ENCODE measurements around the gene WDR35. TPM values are rescaled to one million over a fixed set of nuclear protein-coding genes. Genes with fewer than 3 reads are reported as not detected.

Gene WDR35
- total RNA-seq, 2 donors from 2014 or later, result 5.0 to 8.3 TPM

DNA sequence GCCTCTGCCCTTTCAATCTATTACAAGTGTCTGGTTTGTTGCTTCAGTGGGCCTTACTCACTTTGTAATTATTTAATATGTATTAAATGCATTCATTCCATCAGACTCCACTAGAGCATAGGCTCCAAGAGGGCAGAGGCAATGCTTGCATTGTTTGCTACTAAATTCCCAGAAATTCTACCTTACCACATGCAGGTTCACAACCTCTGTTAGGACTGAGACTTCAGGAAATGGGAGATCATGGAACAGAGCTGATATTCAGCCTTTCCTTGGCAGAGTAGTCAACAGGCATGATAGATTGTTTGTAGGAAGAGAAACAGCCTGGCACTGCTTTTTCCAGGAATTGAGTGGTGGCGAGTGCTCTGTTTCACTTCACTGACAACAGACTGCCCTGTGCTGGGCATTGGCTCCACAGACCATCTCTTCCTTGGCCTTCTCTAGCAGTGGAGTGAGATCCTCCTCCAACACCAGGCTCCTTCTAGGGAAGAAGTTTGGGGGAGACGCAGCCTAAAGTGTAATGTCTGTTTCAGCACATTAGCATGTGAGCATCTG, 28.8 kb upstream of the WDR35 start:
- ATAC-seq (replicated peaks), result no peak
- H3K36me3 Mint-ChIP-seq (ENCODE audit: low read depth), result no peaks in the 10 kb centered on the region
- no peak overlapping the region for H3K4me3 Mint-ChIP-seq
- no peaks in the 10 kb centered on the region for H3K27me3 Mint-ChIP-seq
- H3K9me3 Mint-ChIP-seq, result peaks cover 17% of the 10 kb centered on the region
- H3K4me1 Mint-ChIP-seq, result no peaks in the 10 kb centered on the region
- H3K27ac Mint-ChIP-seq, result no peak overlapping the region

DNA sequence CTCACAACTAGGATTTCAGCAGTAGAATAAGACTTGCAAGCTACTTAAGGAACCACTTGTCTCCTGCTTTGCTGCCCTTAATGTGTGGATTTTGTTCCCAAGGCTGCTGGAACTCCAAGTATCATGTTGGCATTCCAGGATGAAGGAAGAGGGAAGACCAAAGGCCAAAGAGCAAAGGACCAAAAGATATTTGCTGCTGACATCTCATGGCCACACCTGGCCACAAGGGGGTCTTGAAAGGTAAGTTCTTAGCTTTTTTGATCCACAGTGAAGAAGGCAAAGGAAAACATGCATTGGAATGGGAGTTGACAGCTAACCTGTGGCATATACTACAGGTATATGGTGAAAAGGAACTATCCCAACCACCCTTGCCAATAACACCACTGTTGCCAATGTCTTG, 26.4 kb upstream of the WDR35 start:
- Mint-ChIP-seq H3K36me3 (ENCODE audit: low read depth) (no peaks in the 10 kb centered on the region), H3K4me3 (no peak overlapping the region), H3K4me1 (peaks cover 5% of the 10 kb centered on the region), H3K27ac (no peak overlapping the region), H3K9me3 (peaks cover 10% of the 10 kb centered on the region), H3K27me3 (peaks cover 8% of the 10 kb centered on the region)
- ATAC-seq (replicated peaks), result no peak

DNA sequence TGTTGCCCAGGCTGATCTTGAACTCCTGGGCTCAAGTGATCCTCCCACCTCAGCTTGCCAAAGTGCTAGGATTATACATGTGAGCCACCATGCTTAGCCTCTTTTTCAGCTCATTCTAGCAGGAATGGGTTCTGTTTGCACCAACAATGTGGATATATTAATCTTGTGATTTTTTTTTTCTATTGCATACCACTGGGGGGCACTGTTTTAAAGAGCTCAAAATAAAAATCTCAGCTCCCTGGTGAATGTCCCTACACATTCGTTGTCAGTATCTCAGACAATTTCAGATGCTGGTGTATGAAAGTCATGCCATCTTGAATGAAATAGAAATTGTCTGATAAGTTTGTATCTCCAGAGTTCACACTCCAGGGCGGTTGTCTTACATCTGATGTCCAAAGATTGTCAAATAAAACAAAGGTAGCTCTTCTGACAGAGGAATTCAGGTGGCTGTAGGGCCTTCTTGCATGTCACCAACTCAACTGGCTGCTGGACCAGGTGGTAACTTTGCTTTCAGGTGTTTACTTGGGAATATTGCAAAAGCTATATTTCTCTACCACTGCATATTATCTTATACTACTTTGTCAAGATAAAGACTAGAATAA, 25.7 kb upstream of the WDR35 start:
- Mint-ChIP-seq H3K27ac (no peak overlapping the region), H3K36me3 (ENCODE audit: low read depth) (no peaks in the 10 kb centered on the region), H3K9me3 (peaks cover 7% of the 10 kb centered on the region), H3K4me1 (peaks cover 5% of the 10 kb centered on the region), H3K4me3 (no peak overlapping the region), H3K27me3 (peaks cover 8% of the 10 kb centered on the region)
- ATAC-seq (replicated peaks), result peak; percentile 48

DNA sequence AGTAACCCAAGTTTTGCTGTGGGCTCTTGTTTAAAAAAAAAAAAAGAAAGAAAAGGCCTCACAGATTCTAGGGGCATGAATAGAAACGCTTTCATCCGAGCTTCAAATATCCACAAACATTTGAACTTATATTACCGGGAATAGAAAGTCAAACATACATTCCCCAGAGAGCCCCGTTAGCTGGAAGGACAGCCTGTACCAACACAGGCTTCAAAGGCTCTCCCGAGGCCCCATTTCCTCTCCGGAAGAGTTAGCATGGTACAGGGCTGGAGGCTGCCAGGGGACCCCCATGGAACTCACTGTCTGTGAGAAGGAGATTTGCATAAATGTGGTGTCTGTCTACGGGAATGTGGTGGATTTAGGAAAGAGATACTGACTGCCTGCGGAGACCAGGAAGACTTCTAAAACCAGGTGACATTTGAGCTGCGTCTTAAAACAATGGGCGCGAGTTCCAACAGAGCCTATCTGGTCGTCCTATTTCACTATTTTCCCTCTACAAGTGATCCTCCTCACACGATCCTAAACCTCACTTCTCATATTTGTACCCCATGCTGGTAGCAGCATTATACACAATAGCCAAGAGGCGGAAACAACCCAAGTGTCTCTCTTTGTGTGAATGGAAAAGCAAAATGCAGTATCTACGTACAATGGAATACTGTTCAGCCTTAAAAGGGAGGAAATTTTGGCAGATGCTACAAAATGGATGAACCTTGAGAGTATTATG, 23.4 kb upstream of the WDR35 start:
- Mint-ChIP-seq H3K4me1 (peaks cover 5% of the 10 kb centered on the region), H3K27ac (no peak overlapping the region), H3K4me3 (peak overlapping the region; percentile 65), H3K9me3 (no peaks in the 10 kb centered on the region), H3K27me3 (peaks cover 8% of the 10 kb centered on the region), H3K36me3 (ENCODE audit: low read depth) (no peaks in the 10 kb centered on the region)
- no peak for ATAC-seq (replicated peaks)

DNA sequence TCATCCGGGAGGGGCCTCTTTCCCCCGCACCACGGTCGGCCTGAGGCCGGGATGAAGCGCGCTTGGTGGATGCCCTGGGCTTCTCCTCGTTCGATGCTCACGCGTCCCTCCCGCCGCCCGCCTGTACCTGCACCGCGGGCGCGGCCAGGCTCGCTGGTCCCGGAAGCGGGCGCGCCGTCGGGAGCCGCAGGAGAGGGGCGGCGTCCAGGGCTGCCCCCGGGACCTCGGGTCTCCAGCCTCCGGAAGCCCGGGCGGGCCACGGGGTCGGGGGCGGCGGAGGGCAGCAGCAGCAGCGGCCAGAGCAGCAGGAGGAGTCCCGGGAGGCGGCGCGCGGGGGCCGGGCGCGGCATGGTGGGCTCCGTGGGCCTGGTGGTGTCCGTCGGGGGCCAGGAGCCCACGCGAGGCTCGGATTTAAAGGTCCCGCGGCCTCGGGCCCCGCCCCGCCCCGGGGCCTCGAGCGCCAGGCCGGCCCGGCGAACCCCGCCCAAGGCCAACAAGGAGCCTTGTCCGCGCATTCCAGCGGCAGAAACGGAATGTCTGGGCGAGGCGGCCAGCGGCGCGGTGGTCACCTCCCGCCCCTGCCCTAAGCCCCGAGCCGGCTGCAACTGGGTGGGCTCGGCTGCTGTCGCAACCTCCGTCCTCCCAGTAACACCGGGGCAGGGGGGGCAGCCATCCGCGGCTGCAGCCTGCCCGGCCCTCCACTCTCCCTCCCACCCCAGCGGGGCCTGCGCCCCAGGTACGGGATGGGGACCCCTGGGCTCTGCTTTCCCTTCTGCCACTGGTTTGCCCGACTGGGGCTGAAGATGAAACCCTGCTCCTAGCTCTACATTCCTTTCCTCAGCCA, 22.6 kb upstream of the WDR35 start, which contains the start of gene MATN3:
TSS of gene MATN3 (minus strand) at position 387 of the 844 bp plus-strand sequence. CDS start at position 350, 37 bp downstream.
- peaks cover 12% of the 10 kb centered on the region for H3K27me3 Mint-ChIP-seq
- peak; percentile 62 for ATAC-seq (replicated peaks)

DNA sequence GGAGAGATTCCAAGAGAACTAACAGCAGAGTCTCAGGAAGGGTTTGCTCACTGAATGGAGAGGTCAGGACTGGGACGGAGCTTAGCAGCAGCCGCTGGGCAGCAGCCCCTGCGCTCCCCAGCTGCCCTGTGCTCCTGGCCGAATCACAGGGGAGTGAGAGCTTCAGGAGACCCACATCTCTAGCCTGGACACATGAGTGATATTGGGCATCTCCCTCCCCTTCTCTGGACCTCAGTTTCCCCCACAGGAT, 22.1 kb upstream of the WDR35 start:
- peak overlapping the region; percentile 67 for H3K4me3 Mint-ChIP-seq
- ATAC-seq (replicated peaks), result no peak
- peaks cover 5% of the 10 kb centered on the region for H3K4me1 Mint-ChIP-seq
- peaks cover 13% of the 10 kb centered on the region for H3K27me3 Mint-ChIP-seq
- H3K9me3 Mint-ChIP-seq, result no peaks in the 10 kb centered on the region
- H3K27ac Mint-ChIP-seq, result no peak overlapping the region
- H3K36me3 Mint-ChIP-seq (ENCODE audit: low read depth), result no peaks in the 10 kb centered on the region

More for the DNA sequence above, 22.6 kb upstream of the WDR35 start, which contains the start of gene MATN3:
- peaks cover 5% of the 10 kb centered on the region for H3K4me1 Mint-ChIP-seq
- H3K36me3 Mint-ChIP-seq (ENCODE audit: low read depth), result no peaks in the 10 kb centered on the region
- no peak within 1 kb of the TSS for H3K27ac Mint-ChIP-seq
- H3K4me3 Mint-ChIP-seq, result peak within 1 kb of the TSS; percentile 67
- no peaks in the 10 kb centered on the region for H3K9me3 Mint-ChIP-seq

DNA sequence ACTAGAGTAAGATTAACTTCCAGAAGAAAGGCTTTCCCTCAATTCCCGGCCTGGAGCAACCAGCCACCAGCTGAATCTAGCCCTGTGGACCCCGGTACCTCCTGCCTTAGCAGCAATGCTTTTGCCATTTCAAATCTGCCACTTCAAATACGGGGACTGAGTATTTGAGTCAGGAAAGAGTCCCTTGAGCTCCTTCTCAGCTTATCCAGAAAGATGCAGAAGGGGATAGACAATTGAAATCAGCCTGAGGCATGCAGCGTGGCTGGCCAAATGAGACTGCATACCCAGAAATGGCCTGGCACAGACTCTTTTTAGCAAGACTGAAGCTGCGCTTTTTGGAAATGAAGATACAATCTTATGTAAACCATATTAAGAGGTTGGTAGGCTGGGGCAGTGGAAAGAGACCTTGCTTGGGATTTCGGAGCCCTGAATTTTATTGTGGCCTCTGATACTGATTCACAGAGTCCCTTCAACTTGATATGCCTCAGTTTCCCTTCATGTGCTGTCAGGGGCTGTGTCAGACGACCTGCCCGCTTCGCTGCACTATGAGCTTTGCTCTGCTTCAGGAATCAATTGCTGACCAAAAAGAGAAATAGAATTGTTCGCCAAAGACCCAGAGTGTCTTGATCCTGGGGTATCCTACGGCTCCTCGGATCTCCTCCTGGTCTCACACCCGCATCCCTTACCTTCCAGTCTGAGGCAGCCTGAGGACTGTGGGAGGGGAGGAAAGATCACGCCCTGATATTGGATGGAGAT, 21.5 kb upstream of the WDR35 start:
- peak overlapping the region; percentile 67 for H3K4me3 Mint-ChIP-seq
- H3K27ac Mint-ChIP-seq, result no peak overlapping the region
- H3K9me3 Mint-ChIP-seq, result no peaks in the 10 kb centered on the region
- no peaks in the 10 kb centered on the region for H3K36me3 Mint-ChIP-seq (ENCODE audit: low read depth)
- no peak for ATAC-seq (replicated peaks)
- peaks cover 13% of the 10 kb centered on the region for H3K27me3 Mint-ChIP-seq
- peaks cover 5% of the 10 kb centered on the region for H3K4me1 Mint-ChIP-seq

DNA sequence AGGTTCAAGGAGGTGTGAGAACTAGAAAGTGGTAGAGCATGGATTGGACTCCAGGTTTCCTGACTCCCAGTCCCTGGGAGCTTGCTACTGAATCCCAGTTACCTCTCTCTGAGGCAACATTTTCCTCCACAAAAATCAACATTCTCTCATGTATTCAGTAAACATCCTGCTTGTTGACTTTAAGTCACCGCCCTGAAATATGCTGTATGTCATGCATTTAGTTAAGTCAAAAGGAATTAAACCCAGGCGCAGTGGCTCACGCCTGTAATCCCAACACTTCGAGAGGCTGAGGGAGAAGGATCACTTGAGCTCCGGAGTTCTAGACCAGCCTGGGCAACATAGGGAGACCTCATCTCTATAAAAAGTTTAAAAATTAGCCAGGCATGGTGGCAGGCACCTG, 18.8 kb upstream of the WDR35 start:
- peaks cover 13% of the 10 kb centered on the region for H3K27me3 Mint-ChIP-seq
- no peak overlapping the region for H3K27ac Mint-ChIP-seq
- H3K9me3 Mint-ChIP-seq, result no peaks in the 10 kb centered on the region
- H3K36me3 Mint-ChIP-seq (ENCODE audit: low read depth), result no peaks in the 10 kb centered on the region
- peaks cover 5% of the 10 kb centered on the region for H3K4me1 Mint-ChIP-seq
- ATAC-seq (replicated peaks), result no peak
- H3K4me3 Mint-ChIP-seq, result no peak overlapping the region

DNA sequence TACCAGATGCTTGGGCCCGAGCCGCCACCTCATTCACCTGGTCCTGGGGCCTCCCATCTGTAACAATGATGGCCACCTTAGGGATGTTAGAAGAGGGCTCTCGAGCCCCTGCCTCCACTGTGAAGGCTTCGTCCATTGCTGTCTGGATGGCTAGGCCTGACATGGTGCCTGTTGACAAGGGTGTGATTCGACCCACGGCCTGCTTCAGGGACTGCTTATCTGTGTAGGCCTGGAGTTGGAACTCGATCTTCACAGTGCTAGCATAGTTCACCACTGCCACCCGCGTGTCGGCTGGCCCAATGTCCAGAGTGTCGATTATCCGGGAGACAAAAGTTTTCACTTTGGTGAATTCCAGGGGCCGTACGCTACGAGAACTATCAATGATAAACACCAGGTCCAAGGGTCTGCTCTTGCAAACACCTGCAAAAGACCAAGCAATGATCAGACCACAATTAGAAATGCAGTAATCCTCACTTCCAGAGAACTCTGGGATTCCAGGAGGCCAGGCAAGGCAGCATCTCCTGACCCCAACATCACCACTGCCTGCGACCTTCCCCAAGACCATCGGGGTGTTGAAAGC, 16.1 kb upstream of the WDR35 start:
- Mint-ChIP-seq H3K27ac (no peak overlapping the region), H3K27me3 (peaks cover 10% of the 10 kb centered on the region), H3K36me3 (ENCODE audit: low read depth) (no peaks in the 10 kb centered on the region), H3K4me1 (no peaks in the 10 kb centered on the region), H3K4me3 (no peak overlapping the region), H3K9me3 (no peaks in the 10 kb centered on the region)
- no peak for ATAC-seq (replicated peaks)

DNA sequence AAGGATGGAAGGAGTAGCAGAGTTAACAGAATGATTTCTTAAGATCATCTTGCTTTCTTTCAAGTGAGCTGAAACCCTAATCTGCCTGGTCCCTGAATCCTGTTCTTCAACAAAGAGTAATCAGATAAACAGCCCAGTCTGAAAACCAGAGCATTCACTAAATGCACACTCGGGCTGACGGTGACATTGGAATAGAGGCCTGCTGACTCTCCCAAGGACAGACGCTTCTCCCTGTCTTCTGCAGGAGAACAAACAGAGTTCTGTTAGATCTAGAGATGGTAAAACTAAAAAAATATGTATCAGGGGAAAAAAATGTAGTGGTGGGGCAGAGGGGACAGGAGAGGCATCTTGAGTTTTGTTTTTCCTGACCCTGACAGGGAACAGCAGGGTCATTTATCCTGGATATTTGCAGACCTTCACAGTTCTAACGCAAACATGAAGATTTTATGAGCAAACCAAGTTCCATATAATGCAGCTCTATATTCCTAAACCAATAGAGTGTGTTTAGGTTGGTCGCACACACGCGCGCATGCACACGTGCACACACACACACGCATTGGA, 15.2 kb upstream of the WDR35 start:
- ATAC-seq (replicated peaks), result no peak
- no peaks in the 10 kb centered on the region for H3K9me3 Mint-ChIP-seq
- no peak overlapping the region for H3K4me3 Mint-ChIP-seq
- peaks cover 13% of the 10 kb centered on the region for H3K27me3 Mint-ChIP-seq
- H3K36me3 Mint-ChIP-seq (ENCODE audit: low read depth), result no peaks in the 10 kb centered on the region
- H3K27ac Mint-ChIP-seq, result no peak overlapping the region
- H3K4me1 Mint-ChIP-seq, result no peaks in the 10 kb centered on the region

DNA sequence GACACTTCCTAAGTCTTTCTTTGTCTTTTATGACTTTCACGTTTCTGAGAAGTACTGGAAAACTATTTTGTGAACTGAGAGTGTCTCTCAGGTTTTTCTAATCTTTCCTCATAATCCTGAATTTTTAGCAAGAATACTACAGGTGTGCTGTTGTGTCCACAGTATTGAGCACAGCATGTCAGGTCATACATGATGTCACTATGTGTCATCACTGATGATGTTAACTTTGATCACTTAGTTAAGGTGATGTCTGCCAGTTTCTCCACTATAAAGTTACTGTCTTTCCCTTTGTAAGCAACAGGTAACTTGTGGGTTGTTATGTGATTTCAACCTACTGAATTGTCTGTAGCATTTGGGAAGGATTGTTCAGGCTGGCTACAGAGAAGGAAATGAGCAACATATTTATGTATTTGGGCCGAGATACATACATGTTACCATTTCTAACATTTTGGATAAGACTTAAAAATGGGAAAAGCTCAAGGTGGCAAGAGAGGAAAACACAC, 11.5 kb upstream of the WDR35 start:
- Mint-ChIP-seq H3K36me3 (ENCODE audit: low read depth) (no peaks in the 10 kb centered on the region), H3K27ac (no peak overlapping the region), H3K27me3 (peaks cover 16% of the 10 kb centered on the region), H3K4me1 (no peaks in the 10 kb centered on the region), H3K4me3 (no peak overlapping the region), H3K9me3 (no peaks in the 10 kb centered on the region)
- no peak for ATAC-seq (replicated peaks)

DNA sequence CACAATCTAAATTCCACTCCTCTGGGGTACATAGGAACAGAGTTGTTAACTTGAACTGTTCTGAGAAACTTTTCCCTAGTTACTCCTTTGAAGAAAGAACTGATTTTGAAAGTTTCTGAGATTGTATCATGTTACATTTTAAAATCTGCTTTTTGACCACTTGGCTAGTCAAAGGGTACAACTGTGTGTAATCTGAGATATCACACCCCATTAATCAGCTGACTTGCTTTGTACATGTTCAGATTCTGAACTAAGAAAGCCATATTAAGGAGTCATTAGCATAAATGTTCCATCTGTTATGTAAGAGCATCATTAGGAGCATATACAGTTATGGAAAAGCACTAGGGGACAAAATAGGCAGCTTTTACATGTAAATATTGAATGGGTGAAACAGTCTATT, 3.8 kb upstream of the WDR35 start:
- Mint-ChIP-seq H3K36me3 (ENCODE audit: low read depth) (no peaks in the 10 kb centered on the region), H3K27ac (no peak overlapping the region), H3K4me3 (no peak overlapping the region), H3K4me1 (peaks cover 7% of the 10 kb centered on the region), H3K9me3 (no peaks in the 10 kb centered on the region), H3K27me3 (peaks cover 24% of the 10 kb centered on the region)
- no peak for ATAC-seq (replicated peaks)

DNA sequence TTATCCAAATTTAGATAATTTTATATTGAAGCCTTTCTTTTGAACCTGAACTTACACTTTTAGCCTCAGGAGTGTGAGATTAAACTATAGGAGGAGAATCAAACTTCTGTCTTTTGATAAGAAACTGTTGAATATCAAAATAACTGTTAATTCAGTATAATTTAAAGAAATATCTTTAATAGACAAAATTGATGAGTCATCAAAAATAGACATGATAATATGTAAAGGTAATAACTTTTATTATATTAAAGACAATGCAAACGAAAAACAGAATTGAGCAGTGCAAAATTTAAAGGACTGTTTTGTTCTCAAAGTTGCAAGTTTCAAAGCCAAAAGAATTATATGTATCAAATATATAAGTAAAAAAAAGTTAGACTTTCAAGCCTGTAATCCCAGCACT, 2.0 kb upstream of the WDR35 start:
- H3K9me3 Mint-ChIP-seq, result no peaks in the 10 kb centered on the region
- H3K4me1 Mint-ChIP-seq, result peaks cover 7% of the 10 kb centered on the region
- H3K4me3 Mint-ChIP-seq, result no peak overlapping the region
- H3K36me3 Mint-ChIP-seq (ENCODE audit: low read depth), result no peaks in the 10 kb centered on the region
- no peak for ATAC-seq (replicated peaks)
- H3K27me3 Mint-ChIP-seq, result peaks cover 19% of the 10 kb centered on the region
- no peak overlapping the region for H3K27ac Mint-ChIP-seq

Data from activated T-helper 17 cell treated with anti-CD3 and anti-CD28 coated beads, Interleukin-2, amount 50 U/mL, for 72 hours (primary cell).